Upper lobe of right lung (tissue), 1 donor: ENCODE measurements around the gene ATAD5. TPM values are rescaled to one million over a fixed set of nuclear protein-coding genes. Genes with fewer than 3 reads are reported as not detected.

ENCODE experiments used
- ATAC-seq: fragments of 200-7000 bp; cut with Tn5 transposase; one replicate; pipeline ENCODE4 v1.9.1; 2020; ENCODE audit warnings: mild to moderate bottlenecking, moderate library complexity
- DNase-seq: peaks from one replicate; pipeline ENCODE4 v3.0.0-alpha.2; 2020
- H3K27ac ChIP-seq: fragments of 200-600 bp; one replicate; pipeline ENCODE4 v1.8.0; 2022
- H3K27me3 ChIP-seq: fragments of 200-600 bp; one replicate; pipeline ENCODE4 v1.8.0; 2022; ENCODE audit warnings: mild to moderate bottlenecking
- H3K36me3 ChIP-seq: fragments of 200-600 bp; one replicate; pipeline ENCODE4 v1.8.0; 2022
- H3K4me1 ChIP-seq: fragments of 200-600 bp; one replicate; pipeline ENCODE4 v1.8.0; 2022
- H3K4me3 ChIP-seq: fragments of 200-600 bp; one replicate; pipeline ENCODE4 v1.8.0; 2022; ENCODE audit warnings: mild to moderate bottlenecking
- H3K9me3 ChIP-seq: fragments of 200-600 bp; one replicate; pipeline ENCODE4 v1.8.0; 2022
- intact Hi-C: fragments of 100-400 bp; cut with DNase I; formaldehyde crosslinking; loops from one replicate; pipeline ENCODE4 v1.11.0; 2022
- total RNA-seq: library from RNA; stranded (reverse); fragmentation: NEBNext Ultra II Directional; extraction: Animal tissue kit (Norgen Biotek cat#: 25700); gene quantifications from one replicate; pipeline ENCODE4 v1.2.1, GENCODE V29; 2021
- TF ChIP-seq, protein P1 (sequence below): fragments of 200-600 bp; IDR thresholded peaks from one replicate; pipeline ENCODE4 v1.8.0; 2022; ENCODE audit warnings: antibody characterized with exemption
- donor health status: DM: no; HTN: yes; CAD: no; lungs with severe emphysema.

ATAD5 gene
- total RNA-seq, 1 donor from 2014 or later, result 1.1 TPM

GRCh38 chr17:30793282-30793977 is 38.3 kb upstream of the ATAD5 start:
- TF ChIP-seq, protein P1, sequence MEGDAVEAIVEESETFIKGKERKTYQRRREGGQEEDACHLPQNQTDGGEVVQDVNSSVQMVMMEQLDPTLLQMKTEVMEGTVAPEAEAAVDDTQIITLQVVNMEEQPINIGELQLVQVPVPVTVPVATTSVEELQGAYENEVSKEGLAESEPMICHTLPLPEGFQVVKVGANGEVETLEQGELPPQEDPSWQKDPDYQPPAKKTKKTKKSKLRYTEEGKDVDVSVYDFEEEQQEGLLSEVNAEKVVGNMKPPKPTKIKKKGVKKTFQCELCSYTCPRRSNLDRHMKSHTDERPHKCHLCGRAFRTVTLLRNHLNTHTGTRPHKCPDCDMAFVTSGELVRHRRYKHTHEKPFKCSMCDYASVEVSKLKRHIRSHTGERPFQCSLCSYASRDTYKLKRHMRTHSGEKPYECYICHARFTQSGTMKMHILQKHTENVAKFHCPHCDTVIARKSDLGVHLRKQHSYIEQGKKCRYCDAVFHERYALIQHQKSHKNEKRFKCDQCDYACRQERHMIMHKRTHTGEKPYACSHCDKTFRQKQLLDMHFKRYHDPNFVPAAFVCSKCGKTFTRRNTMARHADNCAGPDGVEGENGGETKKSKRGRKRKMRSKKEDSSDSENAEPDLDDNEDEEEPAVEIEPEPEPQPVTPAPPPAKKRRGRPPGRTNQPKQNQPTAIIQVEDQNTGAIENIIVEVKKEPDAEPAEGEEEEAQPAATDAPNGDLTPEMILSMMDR, result no peak
- Histone ChIP-seq H3K27me3 (no peaks in the 10 kb centered on the region), H3K36me3 (peaks cover 88% of the 10 kb centered on the region), H3K27ac (no peak overlapping the region), H3K4me1 (peaks cover 2% of the 10 kb centered on the region), H3K4me3 (no peak overlapping the region), H3K9me3 (no peaks in the 10 kb centered on the region)
- no peak for DNase-seq
- ATAC-seq, result no peak
- intact Hi-C loops, result no loop called here

DNA sequence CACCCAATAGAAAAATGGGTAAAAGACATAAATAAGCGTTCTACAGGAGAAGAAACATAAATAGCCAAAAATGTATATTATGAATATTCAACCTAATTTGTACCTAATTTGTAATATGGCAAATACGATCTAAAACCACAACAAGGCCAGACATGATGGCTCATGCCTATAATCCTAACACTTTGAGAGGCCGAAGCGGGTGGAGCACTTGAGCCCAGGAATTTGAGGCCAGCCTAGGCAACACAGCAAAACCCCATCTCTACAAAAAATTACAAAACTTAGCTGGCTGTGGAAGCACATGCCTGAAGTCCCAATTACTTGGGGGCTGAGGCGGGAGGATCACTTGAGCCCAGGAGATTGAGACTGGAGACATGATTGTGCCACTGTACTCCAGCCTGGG is 37.4 kb upstream of the ATAD5 start:
- Histone ChIP-seq H3K36me3 (peaks cover 89% of the 10 kb centered on the region), H3K4me3 (no peak overlapping the region), H3K9me3 (no peaks in the 10 kb centered on the region), H3K27ac (no peak overlapping the region), H3K4me1 (peaks cover under 1% of the 10 kb centered on the region), H3K27me3 (no peaks in the 10 kb centered on the region)
- intact Hi-C loops, result no loop called here
- ATAC-seq (no peak), DNase-seq (no peak)
- TF ChIP-seq, protein P1, result no peak

GRCh38 chr17:30796016-30796415 is 35.8 kb upstream of the ATAD5 start:
- H3K36me3 ChIP-seq, result peaks cover 90% of the 10 kb centered on the region
- DNase-seq (no peak), ATAC-seq (no peak)
- TF ChIP-seq, protein P1, result no peak
- no peak overlapping the region for H3K4me3 ChIP-seq
- no peaks in the 10 kb centered on the region for H3K27me3 ChIP-seq
- no peaks in the 10 kb centered on the region for H3K4me1 ChIP-seq
- intact Hi-C loops, result no loop called here
- H3K9me3 ChIP-seq, result no peaks in the 10 kb centered on the region
- no peak overlapping the region for H3K27ac ChIP-seq

- H3K27ac ChIP-seq, result no peak overlapping the region
- H3K36me3 ChIP-seq, result peaks cover 74% of the 10 kb centered on the region
- DNase-seq (no peak), ATAC-seq (no peak)
- H3K27me3 ChIP-seq, result no peaks in the 10 kb centered on the region
- intact Hi-C loops, result no loop called here
- H3K4me3 ChIP-seq, result no peak overlapping the region
- TF ChIP-seq, protein P1, result no peak
- no peaks in the 10 kb centered on the region for H3K4me1 ChIP-seq
- no peaks in the 10 kb centered on the region for H3K9me3 ChIP-seq
Measured at GRCh38 chr17:30801671-30802070, 30.1 kb upstream of the ATAD5 start.

DNA sequence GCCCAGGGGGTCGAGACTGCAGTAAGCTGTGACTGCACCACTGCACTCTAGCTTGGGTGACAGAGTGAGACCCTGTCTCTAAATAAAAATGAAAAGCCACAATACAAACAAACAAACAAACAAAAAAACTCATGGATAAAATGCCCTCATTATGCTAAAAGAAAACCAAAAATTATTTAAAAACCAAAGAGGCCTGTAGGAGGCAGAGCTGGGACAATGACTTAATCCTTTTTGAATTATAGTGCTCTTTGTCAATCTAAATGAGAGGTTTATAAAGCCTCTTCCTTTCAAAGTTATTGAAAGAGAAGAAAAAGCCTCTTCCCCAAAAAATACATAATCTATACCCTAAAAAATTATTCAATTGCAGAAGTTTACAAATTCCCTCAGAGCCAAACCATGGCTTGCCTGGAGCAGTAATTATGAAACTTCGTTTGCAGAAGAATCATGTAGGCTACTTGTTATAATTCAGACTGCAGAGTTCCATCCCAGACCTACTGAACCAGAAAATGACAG is 25.8 kb upstream of the ATAD5 start:
- H3K4me3 ChIP-seq, result no peak overlapping the region
- intact Hi-C loops, result no loop called here
- H3K27ac ChIP-seq, result no peak overlapping the region
- ATAC-seq, result no peak
- H3K27me3 ChIP-seq, result no peaks in the 10 kb centered on the region
- DNase-seq, result no peak
- H3K4me1 ChIP-seq, result peaks cover 4% of the 10 kb centered on the region
- no peaks in the 10 kb centered on the region for H3K9me3 ChIP-seq
- TF ChIP-seq, protein P1, result peak; percentile 30
- peaks cover 40% of the 10 kb centered on the region for H3K36me3 ChIP-seq
